ENCODE results near the gene INF2.

The INF2 gene

GRCh38 chr14:104678901-104679705 is 10.3 kb upstream of the INF2 start:
- DNase-seq (ENCODE audit: low read depth), result no peak
- no peak overlapping the region for H3K4me3 ChIP-seq (ENCODE audit: low read depth, low read length)

GRCh38 chr14:104680056-104680805 is 9.2 kb upstream of the INF2 start:
- peak; percentile 79 for DNase-seq (ENCODE audit: low read depth)
- no peak for TF ChIP-seq CTCF (conservative IDR thresholded peaks at IDR 0.05; ENCODE audit: low read depth, low read length)
- no peak overlapping the region for H3K4me3 ChIP-seq (ENCODE audit: low read depth, low read length)

More at GRCh38 chr14:104678901-104679705, 10.3 kb upstream of the INF2 start:
- TF ChIP-seq CTCF (conservative IDR thresholded peaks at IDR 0.05; ENCODE audit: low read depth, low read length), result no peak

- TF ChIP-seq CTCF (conservative IDR thresholded peaks at IDR 0.05; ENCODE audit: low read depth, low read length), result peak; percentile 53
- DNase-seq (ENCODE audit: low read depth), result peak; percentile 84
- peak overlapping the region; percentile 13 for H3K4me3 ChIP-seq (ENCODE audit: low read depth, low read length)
Observed at GRCh38 chr14:104680806-104681688, 8.4 kb upstream of the INF2 start.

- no peak for TF ChIP-seq CTCF (conservative IDR thresholded peaks at IDR 0.05; ENCODE audit: low read depth, low read length)
- H3K4me3 ChIP-seq (ENCODE audit: low read depth, low read length), result peak overlapping the region; percentile 40
- DNase-seq (ENCODE audit: low read depth), result peak; percentile 84
Observed at GRCh38 chr14:104681689-104682074, 7.7 kb upstream of the INF2 start.

GRCh38 chr14:104682107-104682593 is 7.3 kb upstream of the INF2 start:
- TF ChIP-seq CTCF (conservative IDR thresholded peaks at IDR 0.05; ENCODE audit: low read depth, low read length), result no peak
- peak overlapping the region; percentile 40 for H3K4me3 ChIP-seq (ENCODE audit: low read depth, low read length)
- no peak for DNase-seq (ENCODE audit: low read depth)

GRCh38 chr14:104683653-104684448 is 5.6 kb upstream of the INF2 start:
- H3K4me3 ChIP-seq (ENCODE audit: low read depth, low read length), result no peak overlapping the region
- DNase-seq (ENCODE audit: low read depth), result no peak
- no peak for TF ChIP-seq CTCF (conservative IDR thresholded peaks at IDR 0.05; ENCODE audit: low read depth, low read length)
